H1 (cell line): ENCODE data around the gene EML5. TPM values are rescaled to one million over a fixed set of nuclear protein-coding genes. Genes with fewer than 3 reads are reported as not detected.

Experiments
- CTCF ChIA-PET: fragments of 300-600 bp; sonication (Branson Sonifier 250); formaldehyde crosslinking; loops from one replicate; lab custom pipeline; 2021; ENCODE audit not compliant: partially characterized antibody; lab: Charles Lee
- POLR2A ChIA-PET: fragments of 300-600 bp; sonication (Branson Sonifier 250); formaldehyde crosslinking; loops from one replicate; lab custom pipeline; 2021; ENCODE audit warnings: inconsistent platforms; ENCODE audit not compliant: partially characterized antibody; lab: Charles Lee
- DNase-seq, 2 experiments: peaks; one replicate each; pipeline versions ENCODE4 v3.0.0 to v3.0.0-alpha.2; 2010 to 2022; ENCODE audit warnings: low spot score in 2 of 2, low read depth in 1 of 2, mixed read lengths in 1 of 2
- FAIRE-seq: peaks from 2 replicates; lab custom pipeline; 2011; peaks lifted over from hg19 to GRCh38; lab: Jason Lieb, UNC
- H2AFZ ChIP-seq: 2 replicates; pipeline ENCODE4 v1.8.1; 2012; ENCODE audit warnings: low read length, inconsistent platforms
- H2AK5ac ChIP-seq: 2 replicates; pipeline ENCODE4 v1.6.1; 2013; ENCODE audit warnings: low read depth, low read length
- H2BK120ac ChIP-seq: replicated peaks from 2 replicates; pipeline ENCODE3; 2013; ENCODE audit warnings: low read depth, low read length, inconsistent platforms
- H2BK12ac ChIP-seq: 2 replicates; pipeline ENCODE4 v1.6.1; 2013; ENCODE audit warnings: low read depth, low read length
- H2BK15ac ChIP-seq: 2 replicates; pipeline ENCODE4 v1.6.1; 2013; ENCODE audit warnings: low read length
- H2BK20ac ChIP-seq: 2 replicates; pipeline ENCODE4 v1.6.1; 2013; ENCODE audit warnings: low read length
- H2BK5ac ChIP-seq: 2 replicates; pipeline ENCODE4 v1.6.1; 2013; ENCODE audit warnings: low read depth, low read length
- H3K14ac ChIP-seq: 2 replicates; pipeline ENCODE4 v1.6.1; 2013; ENCODE audit warnings: inconsistent platforms; ENCODE audit not compliant: insufficient read length
- H3K18ac ChIP-seq: 2 replicates; pipeline ENCODE4 v1.6.1; 2013; ENCODE audit warnings: low read length; ENCODE audit errors: extremely low read depth
- H3K23ac ChIP-seq: 2 replicates; pipeline ENCODE4 v1.6.1; 2013; ENCODE audit warnings: inconsistent platforms; ENCODE audit not compliant: insufficient read length
- H3K23me2 ChIP-seq: 2 replicates; pipeline ENCODE4 v1.6.1; 2013; ENCODE audit warnings: low read depth, low read length
- H3K27ac ChIP-seq: 2 replicates; pipeline ENCODE4 v1.6.1; 2011; ENCODE audit warnings: low read depth, low read length, inconsistent platforms
- H3K27me3 ChIP-seq, 4 experiments: replicated peaks in 1 of 4; 1 replicate in 1 of 4; 2 replicates in 3 of 4; pipeline versions ENCODE4 v1.6.1 to v1.8.1; 2011 to 2013; ENCODE audit warnings: low read length in 3 of 4, mild to moderate bottlenecking in 3 of 4, inconsistent platforms in 2 of 4, mixed read lengths in 2 of 4, moderate library complexity in 1 of 4; ENCODE audit not compliant: control insufficient read depth in 3 of 4, insufficient read depth in 3 of 4; ENCODE audit errors: extremely low read depth in 1 of 4
- H3K36me3 ChIP-seq, 4 experiments: 2 replicates each; pipeline versions ENCODE4 v1.6.1 to v1.8.1; 2011 to 2013; ENCODE audit warnings: mild to moderate bottlenecking in 4 of 4, low read length in 3 of 4, moderate library complexity in 2 of 4, control low read depth in 1 of 4, inconsistent platforms in 1 of 4; ENCODE audit not compliant: insufficient read depth in 4 of 4, control insufficient read depth in 2 of 4
- H3K4ac ChIP-seq: replicated peaks from 2 replicates; pipeline ENCODE3; 2013; ENCODE audit warnings: low read length, low read depth, mixed read lengths, inconsistent platforms; ENCODE audit not compliant: insufficient read length
- H3K4me1 ChIP-seq, 4 experiments: replicated peaks in 1 of 4; 1 replicate in 1 of 4; 2 replicates in 3 of 4; pipeline versions ENCODE4 v1.6.1 to v1.8.1; 2011 to 2013; ENCODE audit warnings: low read length in 3 of 4, inconsistent platforms in 2 of 4, mixed read lengths in 1 of 4; ENCODE audit not compliant: insufficient read depth in 4 of 4, control insufficient read depth in 3 of 4
- H3K4me2 ChIP-seq, 2 experiments: 2 replicates each; pipeline versions ENCODE4 v1.6.1 to v1.8.1; 2011 to 2013; ENCODE audit warnings: low read depth in 2 of 2, low read length in 2 of 2, control low read depth in 1 of 2, inconsistent platforms in 1 of 2, mild to moderate bottlenecking in 1 of 2; ENCODE audit not compliant: insufficient read depth in 1 of 2
- H3K4me3 ChIP-seq, 4 experiments: fragments of 200-600, 300-600 bp in 1 of 4; sonication (generic), shearing (Covaris generic), sonication (Bioruptor Twin) in 1 of 4; 2 replicates each; pipeline versions ENCODE4 v1.5.1 to v1.8.1; 2011 to 2016; ENCODE audit warnings: low read length in 4 of 4, low read depth in 3 of 4, control low read depth in 2 of 4, inconsistent platforms in 2 of 4, mild to moderate bottlenecking in 2 of 4, mixed read lengths in 1 of 4, moderate library complexity in 1 of 4; ENCODE audit not compliant: insufficient read depth in 2 of 4; ENCODE audit errors: extremely low read depth in 1 of 4
- H3K56ac ChIP-seq: replicated peaks from 2 replicates; pipeline ENCODE3; 2013; ENCODE audit warnings: low read depth, mild to moderate bottlenecking, mixed read lengths, low read length, inconsistent platforms; ENCODE audit not compliant: insufficient read length
- H3K79me1 ChIP-seq: 2 replicates; pipeline ENCODE4 v1.6.1; 2013; ENCODE audit warnings: low read depth, low read length, control low read depth
- H3K79me2 ChIP-seq, 2 experiments: 2 replicates each; pipeline versions ENCODE4 v1.6.1 to v1.8.1; 2012 to 2013; ENCODE audit warnings: low read length in 2 of 2, mild to moderate bottlenecking in 2 of 2, inconsistent platforms in 1 of 2; ENCODE audit not compliant: insufficient read depth in 2 of 2, control insufficient read depth in 1 of 2
- H3K9ac ChIP-seq, 4 experiments: replicated peaks in 1 of 4; 1 replicate in 1 of 4; 2 replicates in 3 of 4; pipeline versions ENCODE4 v1.6.1 to v1.8.1; 2011 to 2013; ENCODE audit warnings: low read depth in 3 of 4, low read length in 3 of 4, control low read depth in 2 of 4, mild to moderate bottlenecking in 2 of 4, moderate library complexity in 2 of 4, inconsistent platforms in 1 of 4; ENCODE audit errors: extremely low read depth in 1 of 4
- H3K9me3 ChIP-seq, 2 experiments: 2 replicates each; pipeline versions ENCODE4 v1.6.1 to v1.8.1; 2012 to 2013; ENCODE audit warnings: mild to moderate bottlenecking in 2 of 2, moderate library complexity in 2 of 2, control low read depth in 1 of 2, inconsistent platforms in 1 of 2, low read depth in 1 of 2, low read length in 1 of 2, mixed read lengths in 1 of 2; ENCODE audit not compliant: insufficient read depth in 2 of 2
- H4K20me1 ChIP-seq, 2 experiments: replicated peaks in 1 of 2; 2 replicates each; pipeline versions ENCODE3 to v1.8.1; 2011 to 2013; ENCODE audit warnings: inconsistent platforms in 2 of 2, low read length in 2 of 2, mild to moderate bottlenecking in 1 of 2; ENCODE audit not compliant: insufficient read depth in 2 of 2, control insufficient read depth in 1 of 2
- H4K5ac ChIP-seq: 2 replicates; pipeline ENCODE4 v1.6.1; 2013; ENCODE audit warnings: low read length, low read depth, mixed read lengths, inconsistent platforms; ENCODE audit not compliant: insufficient read length
- H4K8ac ChIP-seq: 2 replicates; pipeline ENCODE4 v1.8.0; 2013; ENCODE audit warnings: mild to moderate bottlenecking, moderate library complexity, low read length, inconsistent platforms; ENCODE audit not compliant: insufficient read depth; ENCODE audit errors: extremely low read depth
- H4K91ac ChIP-seq: replicated peaks from 2 replicates; pipeline ENCODE3; 2013; ENCODE audit warnings: low read length, mixed read lengths, inconsistent platforms; ENCODE audit not compliant: insufficient read length
- CTCF ChIP-seq, 3 experiments: IDR thresholded peaks; 1 replicate in 2 of 3; 2 replicates in 1 of 3; pipeline versions ENCODE4 v1.5.1 to v1.6.1; 2011; ENCODE audit warnings: low read length in 3 of 3, mild to moderate bottlenecking in 3 of 3, inconsistent platforms in 2 of 3, low read depth in 1 of 3, moderate library complexity in 1 of 3; ENCODE audit not compliant: insufficient read depth in 1 of 3; ENCODE audit errors: control extremely low read depth in 1 of 3
- POLR2A ChIP-seq, 2 experiments: IDR thresholded peaks; 1 replicate in 1 of 2; 2 replicates in 1 of 2; pipeline ENCODE4 v1.6.1; 2011; ENCODE audit warnings: low read depth in 2 of 2, low read length in 2 of 2, mild to moderate bottlenecking in 2 of 2; ENCODE audit errors: control extremely low read depth in 1 of 2
- POLR2AphosphoS5 ChIP-seq: IDR thresholded peaks from 2 replicates; pipeline ENCODE4 v1.6.1; 2011; ENCODE audit warnings: low read depth, low read length
- TAF7 ChIP-seq: optimal IDR thresholded peaks from 2 replicates; pipeline ENCODE3; 2011; ENCODE audit warnings: low read depth, mild to moderate bottlenecking, inconsistent platforms, low read length, moderate library complexity, borderline replicate concordance
- WGBS, 2 experiments: shearing (Covaris generic) in 1 of 2; methylation state at CpG; one replicate each; pipeline versions ENCODE4 v1.1.6 to v1.1.7; 2013 to 2015; ENCODE audit warnings: low lambda C conversion rate in 2 of 2, mixed read lengths in 2 of 2, inconsistent platforms in 1 of 2, low coverage in 1 of 2, missing lambda C conversion rate in 1 of 2; ENCODE audit not compliant: insufficient replicate concordance in 2 of 2, insufficient coverage in 1 of 2, insufficient read length in 1 of 2; ENCODE audit errors: extremely low coverage in 1 of 2, missing lambda C conversion rate in 1 of 2; 5-methylcytosine and 5-hydroxymethylcytosine counted together
- polyA plus RNA-seq, 7 experiments: library from polyadenylated mRNA; depleted of rRNA in 3 of 7; stranded (reverse) in 5 of 7; unstranded in 2 of 7; fragments of >200 nt in 5 of 7; fragments of 200-250 nt in 2 of 7; gene quantifications; 1 replicate in 5 of 7; 2 replicates in 1 of 7; 4 replicates in 1 of 7; pipeline versions ENCODE4 v1.2.1 to v1.2.3, GENCODE V29; 2011 to 2013; ENCODE audit warnings: missing spikeins in 2 of 7, mixed read lengths in 2 of 7
- total RNA-seq: library from RNA; stranded (reverse); fragmentation: NEBNext Ultra II Directional; extraction: Animal tissue kit (Norgen Biotek cat#: 25700); gene quantifications from 2 replicates; pipeline ENCODE4 v1.2.1, GENCODE V29; 2021

Gene EML5
- total and polyA plus RNA-seq, 2 of the 8 experiments (the other 6 are each of a cell fraction or from before 2014, with no cell fraction given): 0.39 to 0.88 TPM

DNA sequence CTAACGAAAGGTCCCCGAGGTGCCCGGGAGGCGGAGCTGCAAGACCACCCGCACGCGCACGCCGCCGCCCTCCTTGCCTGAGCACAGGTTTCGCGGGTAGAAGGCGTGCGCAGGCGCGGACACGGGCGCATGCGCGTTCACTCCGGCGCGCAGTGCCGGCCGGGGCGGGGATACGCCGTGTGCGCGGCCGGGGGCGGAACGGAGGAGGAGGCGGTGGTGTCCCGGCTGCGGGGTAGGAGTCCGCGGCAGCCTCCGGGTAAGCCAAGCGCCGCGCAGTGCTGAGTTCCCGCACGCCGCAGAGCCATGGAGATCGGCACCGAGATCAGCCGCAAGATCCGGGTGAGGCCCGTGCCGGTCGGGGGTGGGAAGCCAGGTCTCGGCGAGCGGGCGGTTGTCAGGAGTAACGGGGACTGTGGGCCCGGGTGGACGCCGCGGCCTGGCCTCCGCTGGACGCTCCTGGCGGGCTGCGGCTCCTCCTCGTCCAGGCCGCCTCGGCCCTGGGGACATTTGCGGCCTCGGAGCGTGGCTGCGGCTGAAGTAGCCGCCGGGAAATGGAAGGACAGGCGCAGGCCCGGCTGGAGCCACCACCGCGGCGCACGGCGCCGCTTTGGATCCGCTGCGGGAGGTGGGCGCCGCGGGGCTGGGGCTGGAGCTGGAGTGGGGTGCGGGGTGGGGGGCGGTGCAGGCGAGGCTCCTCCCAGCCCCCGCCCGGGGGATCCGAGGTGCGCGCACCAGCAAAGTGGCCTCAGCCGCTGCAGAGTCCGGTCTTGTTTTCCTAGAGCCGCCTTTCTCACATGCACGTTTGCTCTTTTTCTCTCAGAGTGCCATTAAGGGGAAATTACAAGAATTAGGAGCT lies 229.7 kb downstream of the EML5 start, which contains the start of gene ZC3H14:
Gene ZC3H14 (plus strand): TSS at position 207 of the 856 bp plus-strand sequence. CDS start 97 bp downstream, at position 304.
- H3K23me2 ChIP-seq: peaks cover 6% of the 10 kb centered on the region
- H4K5ac ChIP-seq: peak within 1 kb of the TSS; percentile 99
- H2AK5ac ChIP-seq: peak within 1 kb of the TSS; percentile 14; the same call in 1 of the 2 replicates
- no peak for FAIRE-seq
- H3K4me2 ChIP-seq: peak within 1 kb of the TSS; percentile 42 to 80
- H3K4me1 ChIP-seq: peaks cover 0 to 4% (median 2%) of the 10 kb centered on the region in 4 experiments; a peak in 5 of 7 replicates
- H4K8ac ChIP-seq: peak within 1 kb of the TSS; percentile 94; the same call in 1 of the 2 replicates
- peak within 1 kb of the TSS; percentile 81; the same call in 1 of the 2 replicates for H2BK15ac ChIP-seq
- H3K14ac ChIP-seq: no peak within 1 kb of the TSS
- no peaks in the 10 kb centered on the region for H3K27me3 ChIP-seq
- H4K91ac ChIP-seq: no peak within 1 kb of the TSS
- H3K4me3 ChIP-seq: peak within 1 kb of the TSS; percentile 90 to 97 (median 92)
- no peaks in the 10 kb centered on the region for H3K9me3 ChIP-seq
- peaks cover 3% of the 10 kb centered on the region in 2 experiments for H4K20me1 ChIP-seq
- peak in 1 of 2 experiments; percentile 92 for DNase-seq
- POLR2A ChIA-PET: interaction anchor here (0.9 to 1.9 kb wide), 4 partner anchors 8 to 119 kb away, joined by 4 to 12 read pairs (median 4); partner anchors contain the start of gene PTPN21
- H3K23ac ChIP-seq: no peak within 1 kb of the TSS
- H3K36me3 ChIP-seq: peaks cover 2 to 23% (median 5%) of the 10 kb centered on the region in 4 experiments; a peak in 6 of 8 replicates
- H3K79me2 ChIP-seq: peaks cover 0 to 36% of the 10 kb centered on the region in 2 experiments; a peak in 3 of 4 replicates
- H3K18ac ChIP-seq: peak within 1 kb of the TSS; percentile 87
- no peak within 1 kb of the TSS for H2BK120ac ChIP-seq
- 0 out of 2 replicates have a peak within 1 kb of the TSS, but pooled peaks have one; percentile 27 for H2BK12ac ChIP-seq
- H2AFZ ChIP-seq: peak within 1 kb of the TSS; percentile 20; the same call in 1 of the 2 replicates
- H2BK5ac ChIP-seq: peak within 1 kb of the TSS; percentile 90
- H3K27ac ChIP-seq: peak within 1 kb of the TSS; percentile 88
- H3K79me1 ChIP-seq: no peaks in the 10 kb centered on the region; the same call in 1 of the 2 replicates
- no peak within 1 kb of the TSS for H3K4ac ChIP-seq
- WGBS, 2 experiments: 2% methylated on average over 69 of the region's 99 CpGs; no CpG with 5 or more reads in 1 of the 2 experiments
- H3K9ac ChIP-seq: peak within 1 kb of the TSS; percentile 49 to 94 (median 82)
- H2BK20ac ChIP-seq: no peak within 1 kb of the TSS
- peak within 1 kb of the TSS; percentile 75 for H3K56ac ChIP-seq
- CTCF ChIA-PET: interaction anchor here (1.8 kb wide), 1 partner anchor 8 kb away, joined by 5 read pairs; no protein-coding TSS in a partner anchor
- TF ChIP-seq TAF7 (peak; percentile 62), CTCF (IDR thresholded peaks at IDR 0.05; ENCODE audit: control extremely low read depth in 1 of 3, insufficient read depth in 1 of 3, low read depth in 1 of 3, low read length in 3 of 3) (no peak), POLR2AphosphoS5 (peak; percentile 86), POLR2A (IDR thresholded peaks at IDR 0.05; ENCODE audit: control extremely low read depth in 1 of 2, low read depth in 2 of 2, low read length in 2 of 2) (peak; percentile 79 to 85)
